ENCODE measurements around the gene HEXB. TPM values are rescaled to one million over a fixed set of nuclear protein-coding genes. Genes with fewer than 3 reads are reported as not detected.

Gene HEXB
- total and polyA plus RNA-seq, 2 of the 13 experiments (the other 11 are each of a cell fraction or from before 2014, with no cell fraction given), result 100 to 104 TPM

DNA sequence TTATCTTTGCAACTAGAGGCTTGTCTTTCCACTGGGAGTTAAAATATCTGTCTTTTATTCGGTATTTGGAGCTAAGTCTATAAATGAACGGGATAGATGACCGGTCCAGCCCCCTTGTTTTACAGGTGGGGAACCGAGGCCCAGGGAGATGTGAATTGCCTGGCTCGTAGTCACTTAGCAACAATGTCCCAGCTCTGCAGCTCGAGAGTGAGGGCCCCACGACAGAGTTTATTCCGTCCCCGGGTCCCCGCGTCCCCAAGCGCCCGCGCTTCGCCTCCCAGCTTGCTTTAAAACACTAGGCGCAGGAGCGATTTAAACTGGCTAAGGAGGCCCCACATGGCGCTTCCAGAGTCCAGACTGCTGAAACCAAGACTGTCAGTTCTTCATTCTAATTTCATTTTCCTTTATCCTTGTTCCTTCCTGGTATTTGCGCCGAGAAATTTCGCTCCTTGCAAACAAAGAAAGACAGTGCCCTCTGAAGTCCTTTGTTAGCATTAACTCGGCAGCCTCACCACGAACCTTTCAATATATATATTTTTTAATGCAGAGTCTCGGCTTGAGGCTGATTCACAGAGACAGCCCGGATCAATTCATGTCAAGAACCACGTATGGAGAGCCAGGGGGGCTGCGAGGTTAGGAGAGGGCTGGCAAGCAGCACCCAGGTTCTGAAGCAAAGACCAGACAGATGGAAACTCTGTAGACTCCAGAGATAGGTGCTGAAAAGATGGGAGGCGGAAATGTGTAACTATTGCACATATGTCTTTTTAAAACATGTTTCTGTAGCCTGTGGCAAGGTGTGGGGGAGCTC lies 43.1 kb upstream of the HEXB start (continued):
- TF ChIP-seq HDAC6 (IDR thresholded peaks at IDR 0.05; ENCODE audit: low read depth, low read length) (no peak), GATAD1 (CRISPR knock-in tag; IDR thresholded peaks at IDR 0.05) (no peak), KDM6A (CRISPR knock-in tag; IDR thresholded peaks at IDR 0.05; ENCODE audit: low read depth) (no peak), RXRB (CRISPR knock-in tag; IDR thresholded peaks at IDR 0.05; ENCODE audit: borderline replicate concordance) (no peak), ZNF121 (CRISPR knock-in tag; IDR thresholded peaks at IDR 0.05) (0 out of 2 replicates have a peak, but pooled peaks have one; percentile 3), ZBTB7A (CRISPR knock-in tag; IDR thresholded peaks at IDR 0.05) (no peak), HMGA1 (CRISPR knock-in tag; conservative IDR thresholded peaks at IDR 0.05) (no peak), ZNF138 (CRISPR knock-in tag; IDR thresholded peaks at IDR 0.05; ENCODE audit: low read depth) (no peak), HCFC1 (IDR thresholded peaks at IDR 0.05; ENCODE audit: low read depth, low read length) (no peak), ZNF17 (CRISPR knock-in tag; IDR thresholded peaks at IDR 0.05) (no peak), SMC3 (IDR thresholded peaks at IDR 0.05; ENCODE audit: low read length) (peak; percentile 50), ZNF768 (CRISPR knock-in tag; IDR thresholded peaks at IDR 0.05) (no peak), MBNL3 (CRISPR knock-in tag; conservative IDR thresholded peaks at IDR 0.05) (no peak), ZNF225 (CRISPR knock-in tag; IDR thresholded peaks at IDR 0.05) (no peak), TOE1 (CRISPR knock-in tag; IDR thresholded peaks at IDR 0.05) (no peak), ZBTB8A (CRISPR knock-in tag; IDR thresholded peaks at IDR 0.05; ENCODE audit: borderline replicate concordance, low read depth) (no peak), ZKSCAN5 (CRISPR knock-in tag; IDR thresholded peaks at IDR 0.05) (no peak), CEBPB (IDR thresholded peaks at IDR 0.05; ENCODE audit: borderline replicate concordance, low read depth, low read length) (no peak), NCOA5 (CRISPR knock-in tag; IDR thresholded peaks at IDR 0.05) (no peak), CC2D1A (CRISPR knock-in tag; IDR thresholded peaks at IDR 0.05) (no peak), IRX3 (CRISPR knock-in tag; IDR thresholded peaks at IDR 0.05; ENCODE audit: borderline replicate concordance, low read depth) (no peak), CBFB (CRISPR knock-in tag; IDR thresholded peaks at IDR 0.05) (no peak), NR3C1 (CRISPR knock-in tag; IDR thresholded peaks at IDR 0.05) (no peak), ZNF430 (CRISPR knock-in tag; IDR thresholded peaks at IDR 0.05) (peak; percentile 24; the same call in 1 of the 2 replicates), POLR2G (IDR thresholded peaks at IDR 0.05; ENCODE audit: low read depth, low read length) (peak; percentile 38), ZNF577 (CRISPR knock-in tag; IDR thresholded peaks at IDR 0.05; ENCODE audit: borderline replicate concordance, low read depth) (no peak), AGO1 (IDR thresholded peaks at IDR 0.05; ENCODE audit: low read depth, low read length, poor library complexity, severe bottlenecking) (no peak), SNAPC2 (CRISPR knock-in tag; IDR thresholded peaks at IDR 0.05) (no peak)
- TF ChIP-seq, protein P1, sequence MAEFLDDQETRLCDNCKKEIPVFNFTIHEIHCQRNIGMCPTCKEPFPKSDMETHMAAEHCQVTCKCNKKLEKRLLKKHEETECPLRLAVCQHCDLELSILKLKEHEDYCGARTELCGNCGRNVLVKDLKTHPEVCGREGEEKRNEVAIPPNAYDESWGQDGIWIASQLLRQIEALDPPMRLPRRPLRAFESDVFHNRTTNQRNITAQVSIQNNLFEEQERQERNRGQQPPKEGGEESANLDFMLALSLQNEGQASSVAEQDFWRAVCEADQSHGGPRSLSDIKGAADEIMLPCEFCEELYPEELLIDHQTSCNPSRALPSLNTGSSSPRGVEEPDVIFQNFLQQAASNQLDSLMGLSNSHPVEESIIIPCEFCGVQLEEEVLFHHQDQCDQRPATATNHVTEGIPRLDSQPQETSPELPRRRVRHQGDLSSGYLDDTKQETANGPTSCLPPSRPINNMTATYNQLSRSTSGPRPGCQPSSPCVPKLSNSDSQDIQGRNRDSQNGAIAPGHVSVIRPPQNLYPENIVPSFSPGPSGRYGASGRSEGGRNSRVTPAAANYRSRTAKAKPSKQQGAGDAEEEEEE (CRISPR knock-in tag; IDR thresholded peaks at IDR 0.05; ENCODE audit: borderline replicate concordance), result no peak
- TF ChIP-seq, protein P2, sequence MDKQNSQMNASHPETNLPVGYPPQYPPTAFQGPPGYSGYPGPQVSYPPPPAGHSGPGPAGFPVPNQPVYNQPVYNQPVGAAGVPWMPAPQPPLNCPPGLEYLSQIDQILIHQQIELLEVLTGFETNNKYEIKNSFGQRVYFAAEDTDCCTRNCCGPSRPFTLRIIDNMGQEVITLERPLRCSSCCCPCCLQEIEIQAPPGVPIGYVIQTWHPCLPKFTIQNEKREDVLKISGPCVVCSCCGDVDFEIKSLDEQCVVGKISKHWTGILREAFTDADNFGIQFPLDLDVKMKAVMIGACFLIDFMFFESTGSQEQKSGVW (CRISPR knock-in tag; IDR thresholded peaks at IDR 0.05; ENCODE audit: borderline replicate concordance), result no peak
- TF ChIP-seq, protein P3, sequence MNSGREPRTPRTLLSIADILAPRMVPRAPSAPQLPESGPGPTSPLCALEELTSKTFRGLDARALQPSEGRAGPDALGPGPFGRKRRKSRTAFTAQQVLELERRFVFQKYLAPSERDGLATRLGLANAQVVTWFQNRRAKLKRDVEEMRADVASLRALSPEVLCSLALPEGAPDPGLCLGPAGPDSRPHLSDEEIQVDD (CRISPR knock-in tag; IDR thresholded peaks at IDR 0.05; ENCODE audit: borderline replicate concordance), result no peak

Data from HepG2 (cell line).